Lower lobe of right lung (tissue), 2 donors: ENCODE results near the gene SPDYE6. TPM values are rescaled to one million over a fixed set of nuclear protein-coding genes. Genes with fewer than 3 reads are reported as not detected.
A peak's percentile ranks its signal among the peaks of the same experiment; 100 is the strongest.

ENCODE experiments used
- ATAC-seq, 2 donors: fragments of 200-7000 bp; cut with Tn5 transposase; one replicate each; pipeline ENCODE4 v1.9.1; 2020 to 2022; ENCODE audit warnings: mild to moderate bottlenecking in 2 of 2, moderate library complexity in 2 of 2
- DNase-seq: peaks from one replicate; pipeline ENCODE4 v3.0.0-alpha.2; 2020
- H3K27ac ChIP-seq: fragments of 200-600 bp; one replicate; pipeline ENCODE4 v1.8.0; 2022
- H3K27me3 ChIP-seq: fragments of 200-600 bp; one replicate; pipeline ENCODE4 v1.8.0; 2022; ENCODE audit warnings: low read depth
- H3K36me3 ChIP-seq: fragments of 200-600 bp; one replicate; pipeline ENCODE4 v1.8.0; 2022; ENCODE audit warnings: mild to moderate bottlenecking
- H3K4me1 ChIP-seq: fragments of 200-600 bp; one replicate; pipeline ENCODE4 v1.8.0; 2022
- H3K4me3 ChIP-seq: fragments of 200-600 bp; one replicate; pipeline ENCODE4 v1.8.0; 2022; ENCODE audit warnings: mild to moderate bottlenecking
- H3K9me3 ChIP-seq: fragments of 200-600 bp; one replicate; pipeline ENCODE4 v1.8.0; 2022
- intact Hi-C: fragments of 100-400 bp; cut with DNase I; formaldehyde crosslinking; loops from one replicate; pipeline ENCODE4 v1.11.0; 2022
- total RNA-seq: library from RNA; stranded (reverse); fragmentation: NEBNext Ultra II Directional; extraction: Animal tissue kit (Norgen Biotek cat#: 25700); gene quantifications from one replicate; pipeline ENCODE4 v1.2.1, GENCODE V29; 2021
- TF ChIP-seq, protein P1 (sequence below): fragments of 200-600 bp; IDR thresholded peaks from one replicate; pipeline ENCODE4 v1.8.0; 2022; ENCODE audit warnings: antibody characterized with exemption, mild to moderate bottlenecking
- donor health status: DM: no; HTN: yes; CAD: no; lungs with severe emphysema.

The SPDYE6 gene
- total RNA-seq, 1 donor from 2014 or later: not detected

DNA sequence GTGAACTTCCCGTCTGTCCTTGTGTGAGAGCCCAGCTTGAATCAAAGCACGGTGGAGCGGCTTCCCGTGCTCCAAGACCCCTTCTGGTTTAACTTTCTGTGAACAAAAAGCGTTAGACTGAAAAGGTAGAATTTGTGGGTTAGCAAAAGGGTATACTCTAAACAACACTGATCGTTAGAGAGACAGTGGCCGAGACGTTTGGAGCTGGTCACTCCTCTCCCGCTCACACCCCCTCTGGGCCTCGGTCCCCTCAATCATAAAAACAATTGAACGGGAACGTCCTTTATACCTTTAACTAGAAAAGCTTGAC, 40.4 kb upstream of the SPDYE6 start:
- DNase-seq (no peak), ATAC-seq (peak in 1 of 2 donors; percentile 18)
- H3K9me3 ChIP-seq: no peaks in the 10 kb centered on the region
- intact Hi-C loops: no loop called here
- TF ChIP-seq, protein P1, sequence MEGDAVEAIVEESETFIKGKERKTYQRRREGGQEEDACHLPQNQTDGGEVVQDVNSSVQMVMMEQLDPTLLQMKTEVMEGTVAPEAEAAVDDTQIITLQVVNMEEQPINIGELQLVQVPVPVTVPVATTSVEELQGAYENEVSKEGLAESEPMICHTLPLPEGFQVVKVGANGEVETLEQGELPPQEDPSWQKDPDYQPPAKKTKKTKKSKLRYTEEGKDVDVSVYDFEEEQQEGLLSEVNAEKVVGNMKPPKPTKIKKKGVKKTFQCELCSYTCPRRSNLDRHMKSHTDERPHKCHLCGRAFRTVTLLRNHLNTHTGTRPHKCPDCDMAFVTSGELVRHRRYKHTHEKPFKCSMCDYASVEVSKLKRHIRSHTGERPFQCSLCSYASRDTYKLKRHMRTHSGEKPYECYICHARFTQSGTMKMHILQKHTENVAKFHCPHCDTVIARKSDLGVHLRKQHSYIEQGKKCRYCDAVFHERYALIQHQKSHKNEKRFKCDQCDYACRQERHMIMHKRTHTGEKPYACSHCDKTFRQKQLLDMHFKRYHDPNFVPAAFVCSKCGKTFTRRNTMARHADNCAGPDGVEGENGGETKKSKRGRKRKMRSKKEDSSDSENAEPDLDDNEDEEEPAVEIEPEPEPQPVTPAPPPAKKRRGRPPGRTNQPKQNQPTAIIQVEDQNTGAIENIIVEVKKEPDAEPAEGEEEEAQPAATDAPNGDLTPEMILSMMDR: no peak
- peaks cover 15% of the 10 kb centered on the region for H3K4me1 ChIP-seq
- no peaks in the 10 kb centered on the region for H3K27me3 ChIP-seq
- peaks cover 43% of the 10 kb centered on the region for H3K36me3 ChIP-seq
- peak overlapping the region; percentile 91 for H3K27ac ChIP-seq
- H3K4me3 ChIP-seq: peak overlapping the region; percentile 98

DNA sequence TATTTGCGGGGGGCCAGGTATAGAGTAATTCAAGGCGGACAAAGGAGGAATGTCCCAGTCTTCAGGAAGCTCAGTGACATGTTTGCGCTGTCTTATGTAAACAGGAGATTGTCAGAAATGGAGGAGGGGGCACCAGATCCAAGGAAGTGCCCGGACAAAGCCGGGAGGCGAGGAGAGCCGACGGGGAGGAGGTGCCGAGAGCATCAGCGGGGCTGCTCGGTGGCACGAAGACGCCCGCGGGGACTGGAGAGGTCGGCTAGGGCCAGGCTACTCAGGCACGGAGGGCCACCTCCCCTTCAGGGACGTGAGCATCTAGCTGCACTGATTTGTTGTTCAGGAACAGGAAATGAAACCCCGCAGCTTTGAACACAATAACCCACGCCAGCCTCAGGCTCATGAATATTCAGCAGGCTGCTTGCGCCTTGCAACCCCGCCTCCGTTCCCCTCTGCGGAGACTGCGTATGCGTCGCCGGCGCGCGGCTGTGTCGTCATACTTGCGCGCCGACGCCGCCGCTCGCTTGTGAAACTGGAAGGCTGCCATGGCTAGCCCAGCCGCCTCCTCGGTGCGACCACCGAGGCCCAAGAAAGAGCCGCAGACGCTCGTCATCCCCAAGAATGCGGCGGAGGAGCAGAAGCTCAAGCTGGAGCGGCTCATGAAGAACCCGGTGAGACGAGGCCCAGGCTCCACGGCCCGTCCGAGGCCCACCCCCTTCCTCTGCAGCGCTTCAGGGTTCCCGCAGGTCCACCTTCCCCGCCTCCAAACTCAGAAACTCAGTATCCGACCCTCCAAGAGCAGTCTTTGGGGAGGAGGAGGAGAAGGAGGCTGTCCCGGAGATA, 39.8 kb upstream of the SPDYE6 start, which contains the start of gene PRKRIP1:
Gene PRKRIP1, plus strand, starts transcription at position 491 of the 837 bp plus-strand sequence. Its CDS starts 49 bp downstream, at position 540.
- Histone ChIP-seq H3K4me3 (peak within 1 kb of the TSS; percentile 98), H3K36me3 (peaks cover 38% of the 10 kb centered on the region), H3K4me1 (peaks cover 15% of the 10 kb centered on the region), H3K27me3 (no peaks in the 10 kb centered on the region), H3K9me3 (no peaks in the 10 kb centered on the region), H3K27ac (peak within 1 kb of the TSS; percentile 91)
- DNase-seq (peak; percentile 91), ATAC-seq (peak; percentile 97)
- intact Hi-C loops: no loop called here
- TF ChIP-seq, protein P1: no peak

DNA sequence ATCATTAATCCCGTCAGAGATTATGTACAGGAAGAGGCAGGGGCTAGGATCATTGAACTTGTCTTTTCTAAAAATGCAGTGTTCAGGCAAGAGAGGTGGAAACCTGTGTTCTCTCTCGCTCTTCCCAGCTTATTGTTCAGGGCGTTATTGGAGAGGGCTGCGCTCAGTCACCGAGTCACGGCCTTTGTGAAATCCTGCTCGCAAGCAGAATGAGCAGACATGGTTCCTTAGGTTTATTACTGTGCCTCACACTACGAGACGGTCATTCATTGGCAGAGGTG, 39.3 kb upstream of the SPDYE6 start:
- DNase-seq: no peak
- no peaks in the 10 kb centered on the region for H3K27me3 ChIP-seq
- no peaks in the 10 kb centered on the region for H3K9me3 ChIP-seq
- ATAC-seq: no peak
- peak overlapping the region; percentile 98 for H3K4me3 ChIP-seq
- intact Hi-C loops: no loop called here
- H3K27ac ChIP-seq: peak overlapping the region; percentile 91
- H3K4me1 ChIP-seq: peaks cover 15% of the 10 kb centered on the region
- TF ChIP-seq, protein P1: no peak
- peaks cover 32% of the 10 kb centered on the region for H3K36me3 ChIP-seq

DNA sequence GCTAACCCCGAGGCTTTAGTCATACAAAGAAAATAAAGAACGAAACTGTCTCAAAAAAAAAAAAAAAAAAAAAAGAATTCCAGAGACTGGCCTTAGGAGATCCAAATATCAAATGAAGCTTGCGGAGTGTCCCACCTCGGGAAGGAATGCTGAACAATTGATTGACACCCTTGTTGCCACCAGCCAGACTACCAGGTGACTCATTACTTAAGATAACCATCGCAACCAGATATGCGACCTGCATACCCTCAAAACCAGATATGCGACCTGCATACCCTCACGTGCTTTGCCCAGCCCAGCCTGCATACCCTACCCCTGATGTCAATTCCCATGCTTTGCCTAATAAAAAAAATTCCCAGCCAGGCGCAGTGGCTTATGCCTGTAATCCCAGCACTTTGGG, 37.2 kb upstream of the SPDYE6 start:
- H3K9me3 ChIP-seq: no peaks in the 10 kb centered on the region
- H3K4me1 ChIP-seq: peaks cover 15% of the 10 kb centered on the region
- H3K36me3 ChIP-seq: peaks cover 14% of the 10 kb centered on the region
- H3K4me3 ChIP-seq: no peak overlapping the region
- ATAC-seq (no peak), DNase-seq (no peak)
- intact Hi-C loops: no loop called here
- no peaks in the 10 kb centered on the region for H3K27me3 ChIP-seq
- TF ChIP-seq, protein P1: no peak
- no peak overlapping the region for H3K27ac ChIP-seq

DNA sequence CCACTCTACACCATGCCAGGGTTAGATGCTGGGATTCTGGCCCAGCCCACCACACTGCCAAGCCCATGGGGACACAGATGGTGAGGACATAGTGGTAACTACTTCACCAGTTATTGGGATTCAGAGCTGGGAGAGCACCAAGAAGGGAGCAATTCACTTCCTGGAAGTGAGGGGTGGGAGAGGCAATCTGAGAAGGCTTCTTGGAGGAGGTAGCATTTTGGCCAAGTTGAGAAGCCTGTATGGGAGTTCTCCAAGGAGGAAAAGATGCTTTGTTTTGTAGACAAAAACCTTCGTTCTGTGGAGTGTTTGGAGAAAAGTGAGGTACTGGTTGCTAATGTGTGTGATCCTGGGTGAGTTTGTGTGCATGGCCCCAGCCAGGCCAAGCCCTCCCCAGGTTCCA, 36.1 kb upstream of the SPDYE6 start:
- Histone ChIP-seq H3K27me3 (no peaks in the 10 kb centered on the region), H3K4me3 (no peak overlapping the region), H3K27ac (no peak overlapping the region), H3K36me3 (peaks cover 13% of the 10 kb centered on the region), H3K9me3 (no peaks in the 10 kb centered on the region), H3K4me1 (peaks cover 12% of the 10 kb centered on the region)
- no peak for DNase-seq
- no peak for ATAC-seq
- TF ChIP-seq, protein P1: no peak
- intact Hi-C loops: no loop called here
